IPS-18c (cell line): Measurements from ENCODE around the gene POLR1A.

Source experiments
- H3K4me3 ChIP-seq: 2 replicates; pipeline ENCODE4 v1.7.0; 2013; ENCODE audit warnings: low read depth, mild to moderate bottlenecking, low read length, moderate library complexity; ENCODE audit not compliant: insufficient read depth
- H3K9me3 ChIP-seq: one replicate; pipeline ENCODE4 v1.6.1; 2013; ENCODE audit warnings: mild to moderate bottlenecking, low read length, moderate library complexity; ENCODE audit not compliant: control insufficient read depth, insufficient read depth

POLR1A gene

GRCh38 chr2:86105252-86105968, at the start of gene POLR1A:
Gene POLR1A (minus strand): TSS chr2:86105886. CDS start chr2:86105776, 110 bp downstream.
- no peaks in the 10 kb centered on the region for H3K9me3 ChIP-seq
- peak within 1 kb of the TSS; percentile 99 for H3K4me3 ChIP-seq

GRCh38 chr2:86150502-86150901, 44.8 kb upstream of the POLR1A start:
- H3K4me3 ChIP-seq: no peak overlapping the region

GRCh38 chr2:86147793-86148192, 42.1 kb upstream of the POLR1A start:
- Histone ChIP-seq H3K9me3 (no peaks in the 10 kb centered on the region), H3K4me3 (no peak overlapping the region)

More at GRCh38 chr2:86150502-86150901, 44.8 kb upstream of the POLR1A start:
- H3K9me3 ChIP-seq: no peaks in the 10 kb centered on the region

- no peak overlapping the region for H3K4me3 ChIP-seq
Measured at GRCh38 chr2:86143926-86144685, 38.4 kb upstream of the POLR1A start.

GRCh38 chr2:86143307-86143706, 37.6 kb upstream of the POLR1A start:
- H3K4me3 ChIP-seq: no peak overlapping the region
- H3K9me3 ChIP-seq: no peaks in the 10 kb centered on the region

More at GRCh38 chr2:86143926-86144685, 38.4 kb upstream of the POLR1A start:
- H3K9me3 ChIP-seq: no peaks in the 10 kb centered on the region

GRCh38 chr2:86142436-86143257, 37.0 kb upstream of the POLR1A start:
- no peak overlapping the region for H3K4me3 ChIP-seq
- H3K9me3 ChIP-seq: no peaks in the 10 kb centered on the region

GRCh38 chr2:86140969-86141392, 35.3 kb upstream of the POLR1A start:
- H3K9me3 ChIP-seq: no peaks in the 10 kb centered on the region
- H3K4me3 ChIP-seq: no peak overlapping the region

- H3K4me3 ChIP-seq: no peak overlapping the region
- no peaks in the 10 kb centered on the region for H3K9me3 ChIP-seq
Measured at GRCh38 chr2:86139981-86140380, 34.3 kb upstream of the POLR1A start.

- H3K9me3 ChIP-seq: no peaks in the 10 kb centered on the region
- no peak overlapping the region for H3K4me3 ChIP-seq
Measured at GRCh38 chr2:86138736-86139625, 33.3 kb upstream of the POLR1A start.

- no peak overlapping the region for H3K4me3 ChIP-seq
- no peaks in the 10 kb centered on the region for H3K9me3 ChIP-seq
Measured at GRCh38 chr2:86136141-86136540, 30.5 kb upstream of the POLR1A start.

GRCh38 chr2:86135653-86136052, 30.0 kb upstream of the POLR1A start:
- Histone ChIP-seq H3K9me3 (no peaks in the 10 kb centered on the region), H3K4me3 (no peak overlapping the region)

GRCh38 chr2:86134709-86135108, 29.0 kb upstream of the POLR1A start:
- H3K4me3 ChIP-seq: no peak overlapping the region
- no peaks in the 10 kb centered on the region for H3K9me3 ChIP-seq

GRCh38 chr2:86124683-86125082, 19.0 kb upstream of the POLR1A start:
- Histone ChIP-seq H3K4me3 (no peak overlapping the region), H3K9me3 (no peaks in the 10 kb centered on the region)

- Histone ChIP-seq H3K9me3 (no peaks in the 10 kb centered on the region), H3K4me3 (no peak overlapping the region)
Measured at GRCh38 chr2:86123328-86123925, 17.7 kb upstream of the POLR1A start.

- Histone ChIP-seq H3K9me3 (no peaks in the 10 kb centered on the region), H3K4me3 (no peak overlapping the region)
Measured at GRCh38 chr2:86118130-86118529, 12.4 kb upstream of the POLR1A start.

GRCh38 chr2:86107031-86107430, 1.3 kb upstream of the POLR1A start:
- Histone ChIP-seq H3K9me3 (no peaks in the 10 kb centered on the region), H3K4me3 (peak overlapping the region; percentile 99)
